MM.1S (cell line): ENCODE data around the gene DHX29.

Experiments
- EZH2 ChIP-seq: fragments of 300-600 bp; sonication (generic); optimal IDR thresholded peaks from 2 replicates; pipeline ENCODE3; 2017; ENCODE audit warnings: low read depth, mild to moderate bottlenecking, antibody characterized with exemption, low read length, mixed read lengths
- EZH2phosphoT487 ChIP-seq: fragments of 300-600 bp; sonication (generic); IDR thresholded peaks from 2 replicates; pipeline ENCODE4 v1.6.1; 2018; ENCODE audit warnings: antibody characterized with exemption, low read length
- TF ChIP-seq, protein P1 (sequence below): fragments of 300-600 bp; sonication (generic); IDR thresholded peaks from 2 replicates; pipeline ENCODE4 v1.5.1; 2016; ENCODE audit warnings: antibody characterized with exemption, low read length, mixed read lengths

DNA sequence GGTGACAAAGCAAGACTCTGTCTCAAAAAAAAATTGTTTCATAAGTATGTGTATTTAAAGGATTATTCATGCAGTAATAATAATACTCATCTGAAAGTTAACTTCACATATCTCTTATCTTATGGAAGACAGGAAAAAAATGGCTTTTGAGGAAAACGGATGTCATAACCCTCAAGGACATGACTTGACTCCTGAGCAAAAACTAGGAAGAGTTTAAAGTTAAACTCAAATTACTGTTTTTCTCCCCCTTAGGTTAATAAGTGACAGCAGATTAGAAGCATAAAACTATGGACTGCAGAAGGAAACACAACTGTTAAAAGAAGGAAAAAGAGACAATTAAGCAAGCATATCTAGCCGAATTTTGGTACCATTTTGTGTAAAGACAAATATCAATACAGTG is 16.5 kb downstream of the DHX29 start:
- TF ChIP-seq, protein P1, sequence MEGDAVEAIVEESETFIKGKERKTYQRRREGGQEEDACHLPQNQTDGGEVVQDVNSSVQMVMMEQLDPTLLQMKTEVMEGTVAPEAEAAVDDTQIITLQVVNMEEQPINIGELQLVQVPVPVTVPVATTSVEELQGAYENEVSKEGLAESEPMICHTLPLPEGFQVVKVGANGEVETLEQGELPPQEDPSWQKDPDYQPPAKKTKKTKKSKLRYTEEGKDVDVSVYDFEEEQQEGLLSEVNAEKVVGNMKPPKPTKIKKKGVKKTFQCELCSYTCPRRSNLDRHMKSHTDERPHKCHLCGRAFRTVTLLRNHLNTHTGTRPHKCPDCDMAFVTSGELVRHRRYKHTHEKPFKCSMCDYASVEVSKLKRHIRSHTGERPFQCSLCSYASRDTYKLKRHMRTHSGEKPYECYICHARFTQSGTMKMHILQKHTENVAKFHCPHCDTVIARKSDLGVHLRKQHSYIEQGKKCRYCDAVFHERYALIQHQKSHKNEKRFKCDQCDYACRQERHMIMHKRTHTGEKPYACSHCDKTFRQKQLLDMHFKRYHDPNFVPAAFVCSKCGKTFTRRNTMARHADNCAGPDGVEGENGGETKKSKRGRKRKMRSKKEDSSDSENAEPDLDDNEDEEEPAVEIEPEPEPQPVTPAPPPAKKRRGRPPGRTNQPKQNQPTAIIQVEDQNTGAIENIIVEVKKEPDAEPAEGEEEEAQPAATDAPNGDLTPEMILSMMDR, result no peak
- TF ChIP-seq EZH2 (no peak), EZH2phosphoT487 (no peak)
